Measurements from ENCODE around the gene FAM83F. TPM values are rescaled to one million over a fixed set of nuclear protein-coding genes. Genes with fewer than 3 reads are reported as not detected.

Gene FAM83F
- total RNA-seq, 2 experiments from 2014 or later = not detected

DNA sequence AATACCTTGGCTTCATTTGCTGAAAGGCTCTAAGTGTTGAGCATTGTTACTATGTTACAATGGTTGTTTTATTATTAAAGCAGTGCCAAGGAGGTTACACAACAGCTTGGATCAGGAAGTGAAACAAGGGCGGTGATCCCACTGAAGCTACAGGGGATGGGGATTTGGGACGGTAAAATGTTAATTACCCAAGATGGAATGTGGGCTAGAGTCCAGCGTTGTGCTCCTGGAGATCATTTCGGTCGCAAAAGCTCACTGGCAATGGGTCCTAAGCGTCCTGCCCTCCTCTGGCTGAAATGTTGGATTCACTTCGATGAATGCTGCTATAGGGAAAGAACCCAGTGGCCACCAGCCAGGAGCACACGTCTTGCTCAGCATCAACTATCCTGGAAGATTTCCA is 48.3 kb downstream of the FAM83F start:
- no peak overlapping the region for H2AFZ ChIP-seq (ENCODE audit: low read length)
- H3K4me1 ChIP-seq (ENCODE audit: insufficient read depth, low read length, poor library complexity, severe bottlenecking) = peaks cover 30% of the 10 kb centered on the region

DNA sequence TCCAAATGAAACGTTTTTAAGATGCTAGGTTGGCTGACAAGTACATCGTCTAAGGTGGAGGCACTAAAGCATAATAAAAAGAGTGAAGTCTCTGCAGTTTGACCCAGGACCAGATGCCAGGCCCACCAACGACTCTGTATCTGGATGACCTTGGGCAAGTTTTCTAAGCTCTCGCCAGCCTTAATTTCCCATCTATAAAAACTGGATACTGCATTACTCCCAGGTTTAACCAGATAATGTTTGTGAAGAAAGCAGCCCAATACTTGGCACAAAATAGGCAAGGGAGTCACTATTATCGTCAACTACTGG is 49.0 kb downstream of the FAM83F start:
- BruUV-seq (replicated peaks) = no TSS peak
- DNase-seq (ENCODE audit: low spot score) = no peak
- H3K79me2 ChIP-seq (ENCODE audit: insufficient read depth, low read depth, low read length) = peaks cover 34% of the 10 kb centered on the region
- H3K4me3 ChIP-seq (ENCODE audit: low read depth, low read length, poor library complexity, severe bottlenecking) = peak overlapping the region; percentile 70
- intact Hi-C loops (cut with micrococcal nuclease; ENCODE audit: unreplicated experiment) = loop anchor here (1.0 to 2.0 kb wide), 2 partner anchors 136 to 167 kb away; no protein-coding TSS in a partner anchor
- peak overlapping the region; percentile 73 for H3K4me2 ChIP-seq (ENCODE audit: low read length)
- ChIA-PET CTCF (ENCODE audit: unreplicated experiment) (interaction anchor here (1.0 kb wide), 1 partner anchor 509 kb away, joined by 4 read pairs; no protein-coding TSS in a partner anchor), POLR2A (interaction anchor here (0.8 to 1.8 kb wide), 10 partner anchors 11 to 597 kb away, joined by 3 to 18 read pairs (median 6); partner anchors contain the start of genes ADSL, ATF4 and TNRC6B)
- no peaks in the 10 kb centered on the region for H4K20me1 ChIP-seq (ENCODE audit: insufficient read depth, low read length)
- H3K27ac ChIP-seq (ENCODE audit: low read depth, low read length, poor library complexity, severe bottlenecking) = peak overlapping the region; percentile 65
- peak overlapping the region; percentile 76; the same call in 1 of the 2 replicates for H2AFZ ChIP-seq (ENCODE audit: low read length)
- H3K36me3 ChIP-seq (ENCODE audit: insufficient read depth, low read length) = no peaks in the 10 kb centered on the region
- H3K4me1 ChIP-seq (ENCODE audit: insufficient read depth, low read length, poor library complexity, severe bottlenecking) = peaks cover 36% of the 10 kb centered on the region
- TF ChIP-seq CTCF (conservative IDR thresholded peaks at IDR 0.05; ENCODE audit: low read length) (no peak), EZH2phosphoT487 (IDR thresholded peaks at IDR 0.05; ENCODE audit: borderline replicate concordance, low read depth, low read length) (no peak)
- H3K9me2 ChIP-seq (ENCODE audit: insufficient read depth, low read length) = no peaks in the 10 kb centered on the region
- H3K9me3 ChIP-seq (ENCODE audit: low read length) = no peaks in the 10 kb centered on the region

More for the DNA sequence above, 48.3 kb downstream of the FAM83F start:
- no peak overlapping the region for H3K27ac ChIP-seq (ENCODE audit: low read depth, low read length, poor library complexity, severe bottlenecking)
- no peaks in the 10 kb centered on the region for H3K9me2 ChIP-seq (ENCODE audit: insufficient read depth, low read length)
- H3K4me2 ChIP-seq (ENCODE audit: low read length) = peak overlapping the region; percentile 73
- intact Hi-C loops (cut with micrococcal nuclease; ENCODE audit: unreplicated experiment) = no loop called here
- H3K4me3 ChIP-seq (ENCODE audit: low read depth, low read length, poor library complexity, severe bottlenecking) = peak overlapping the region; percentile 70
- H4K20me1 ChIP-seq (ENCODE audit: insufficient read depth, low read length) = no peaks in the 10 kb centered on the region
- H3K79me2 ChIP-seq (ENCODE audit: insufficient read depth, low read depth, low read length) = peaks cover 28% of the 10 kb centered on the region; the same call in 1 of the 2 replicates
- no peaks in the 10 kb centered on the region for H3K9me3 ChIP-seq (ENCODE audit: low read length)
- BruUV-seq (replicated peaks) = no TSS peak
- TF ChIP-seq EZH2phosphoT487 (IDR thresholded peaks at IDR 0.05; ENCODE audit: borderline replicate concordance, low read depth, low read length) (no peak), CTCF (conservative IDR thresholded peaks at IDR 0.05; ENCODE audit: low read length) (no peak)
- POLR2A ChIA-PET = interaction anchor here (0.6 to 1.8 kb wide), 4 partner anchors 172 to 513 kb away, joined by 3 to 14 read pairs (median 7); partner anchors contain the start of gene ADSL
- DNase-seq (ENCODE audit: low spot score) = no peak
- no peaks in the 10 kb centered on the region for H3K36me3 ChIP-seq (ENCODE audit: insufficient read depth, low read length)
- CTCF ChIA-PET (ENCODE audit: unreplicated experiment) = no interaction called here

Measured in OCI-LY7 (cell line).